ENCODE results near the gene CPED1.

Gene CPED1

GRCh38 chr7:121337398-121337797 lies 348.9 kb downstream of the CPED1 start:
- no peak for DNase-seq
- in situ Hi-C loops (cut with HindIII; ENCODE audit: low pct_ligation_motif_present, low sequenced_read_pairs), result loop anchor here (25.0 kb wide), 2 partner anchors 200 to 350 kb away; partner anchors contain the start of gene CPED1
- Histone ChIP-seq H3K4me3 (ENCODE audit: low read depth, low read length) (no peak overlapping the region), H3K27ac (no peak overlapping the region), H3K27me3 (replicated peaks) (no peaks in the 10 kb centered on the region), H3K36me3 (replicated peaks) (peaks cover 2% of the 10 kb centered on the region)
- peak; percentile 66 for TF ChIP-seq CTCF (IDR thresholded peaks at IDR 0.05; ENCODE audit: low read depth, low read length, missing control alignments)

GRCh38 chr7:121339082-121339481 lies 350.6 kb downstream of the CPED1 start:
- Histone ChIP-seq H3K4me3 (ENCODE audit: low read depth, low read length) (no peak overlapping the region), H3K27me3 (replicated peaks) (no peaks in the 10 kb centered on the region), H3K27ac (no peak overlapping the region), H3K36me3 (replicated peaks) (peaks cover 5% of the 10 kb centered on the region)
- in situ Hi-C loops (cut with HindIII; ENCODE audit: low pct_ligation_motif_present, low sequenced_read_pairs), result loop anchor here (25.0 kb wide), 2 partner anchors 202 to 352 kb away; partner anchors contain the start of gene CPED1
- DNase-seq, result no peak
- no peak for TF ChIP-seq CTCF (IDR thresholded peaks at IDR 0.05; ENCODE audit: low read depth, low read length, missing control alignments)

- H3K27me3 ChIP-seq (replicated peaks), result no peaks in the 10 kb centered on the region
- no peak overlapping the region for H3K4me3 ChIP-seq (ENCODE audit: low read depth, low read length)
- H3K27ac ChIP-seq, result no peak overlapping the region
- peaks cover 10% of the 10 kb centered on the region for H3K36me3 ChIP-seq (replicated peaks)
- DNase-seq, result no peak
- in situ Hi-C loops (cut with HindIII; ENCODE audit: low pct_ligation_motif_present, low sequenced_read_pairs), result loop anchor here (25.0 kb wide), 2 partner anchors 205 to 355 kb away; partner anchors contain the start of gene CPED1
- no peak for TF ChIP-seq CTCF (IDR thresholded peaks at IDR 0.05; ENCODE audit: low read depth, low read length, missing control alignments)
These were observed 353.4 kb downstream of the CPED1 start for GRCh38 chr7:121341933-121342332.

GRCh38 chr7:121342631-121343030 lies 354.1 kb downstream of the CPED1 start:
- no peaks in the 10 kb centered on the region for H3K27me3 ChIP-seq (replicated peaks)
- peaks cover 15% of the 10 kb centered on the region for H3K36me3 ChIP-seq (replicated peaks)
- no peak overlapping the region for H3K27ac ChIP-seq
- no peak for TF ChIP-seq CTCF (IDR thresholded peaks at IDR 0.05; ENCODE audit: low read depth, low read length, missing control alignments)
- no peak for DNase-seq
- no peak overlapping the region for H3K4me3 ChIP-seq (ENCODE audit: low read depth, low read length)
- in situ Hi-C loops (cut with HindIII; ENCODE audit: low pct_ligation_motif_present, low sequenced_read_pairs), result loop anchor here (25.0 kb wide), 2 partner anchors 205 to 355 kb away; partner anchors contain the start of gene CPED1

GRCh38 chr7:121343302-121343701 lies 354.8 kb downstream of the CPED1 start:
- in situ Hi-C loops (cut with HindIII; ENCODE audit: low pct_ligation_motif_present, low sequenced_read_pairs), result loop anchor here (25.0 kb wide), 2 partner anchors 206 to 356 kb away; partner anchors contain the start of gene CPED1
- no peak overlapping the region for H3K4me3 ChIP-seq (ENCODE audit: low read depth, low read length)
- TF ChIP-seq CTCF (IDR thresholded peaks at IDR 0.05; ENCODE audit: low read depth, low read length, missing control alignments), result no peak

GRCh38 chr7:121344093-121344492 lies 355.6 kb downstream of the CPED1 start:
- H3K27ac ChIP-seq, result no peak overlapping the region
- no peak for DNase-seq
- no peak for TF ChIP-seq CTCF (IDR thresholded peaks at IDR 0.05; ENCODE audit: low read depth, low read length, missing control alignments)
- in situ Hi-C loops (cut with HindIII; ENCODE audit: low pct_ligation_motif_present, low sequenced_read_pairs), result loop anchor here (25.0 kb wide), 2 partner anchors 207 to 357 kb away; partner anchors contain the start of gene CPED1
- H3K36me3 ChIP-seq (replicated peaks), result peaks cover 15% of the 10 kb centered on the region
- H3K4me3 ChIP-seq (ENCODE audit: low read depth, low read length), result no peak overlapping the region
- H3K27me3 ChIP-seq (replicated peaks), result no peaks in the 10 kb centered on the region

More at GRCh38 chr7:121343302-121343701, 354.8 kb downstream of the CPED1 start:
- no peak for DNase-seq
- H3K27me3 ChIP-seq (replicated peaks), result no peaks in the 10 kb centered on the region
- H3K27ac ChIP-seq, result no peak overlapping the region
- H3K36me3 ChIP-seq (replicated peaks), result peaks cover 15% of the 10 kb centered on the region
